Gastrocnemius medialis (tissue), 4 donors: ENCODE measurements around the gene MORN1.

ENCODE experiments used
- CTCF ChIP-seq, 5 experiments: fragments of 450-650 bp in 3 of 5; fragments of 200-600 bp in 2 of 5; sonication (generic) in 2 of 5; IDR thresholded peaks in 4 of 5; conservative IDR thresholded peaks in 1 of 5; 1 replicate in 4 of 5; 2 replicates in 1 of 5; pipeline ENCODE4 v1.5.1; 2016 to 2019; ENCODE audit warnings: antibody characterized with exemption in 5 of 5, mild to moderate bottlenecking in 3 of 5, moderate library complexity in 3 of 5
- POLR2A ChIP-seq, 2 donors: fragments of 450-650 bp; IDR thresholded peaks; one replicate each; pipeline ENCODE4 v1.6.1; 2017; ENCODE audit warnings: antibody characterized with exemption in 2 of 2, mild to moderate bottlenecking in 2 of 2, moderate library complexity in 2 of 2

GRCh38 chr1:2292725-2293450 lies 98.5 kb downstream of the MORN1 start:
- TF ChIP-seq POLR2A (IDR thresholded peaks at IDR 0.05) (no peak), CTCF (IDR thresholded peaks at IDR 0.05 in 4 of 5, conservative IDR thresholded peaks at IDR 0.05 in 1 of 5) (no peak)
